Measurements from ENCODE around the gene TFR2. TPM values are rescaled to one million over a fixed set of nuclear protein-coding genes. Genes with fewer than 3 reads are reported as not detected.

TFR2 gene
- total and polyA plus RNA-seq, 2 experiments from 2014 or later, result 3.7 to 4.2 TPM

GRCh38 chr7:100595188-100595587 is 46.2 kb downstream of the TFR2 start:
- ATAC-seq, result no peak
- DNase-seq (ENCODE audit: low spot score), result no peak
- H3K27me3 ChIP-seq (ENCODE audit: insufficient read depth), result peaks cover 20% of the 10 kb centered on the region
- Mint-ChIP-seq H3K9me3 (no peaks in the 10 kb centered on the region; the same call in 2 of the 3 replicates), H3K27ac (no peak overlapping the region), H3K27me3 (ENCODE audit: insufficient read depth, low read depth, poor library complexity) (peaks cover 27% of the 10 kb centered on the region), H3K4me1 (peaks cover 7% of the 10 kb centered on the region), H3K4me3 (no peak overlapping the region), H3K36me3 (ENCODE audit: low read depth) (peaks cover 18% of the 10 kb centered on the region)
- no peak overlapping the region for H3K27ac ChIP-seq (ENCODE audit: low read depth)
- no peak overlapping the region for H3K4me3 ChIP-seq
- TF ChIP-seq NANOG (IDR thresholded peaks at IDR 0.05; ENCODE audit: borderline replicate concordance) (no peak), JUNB (IDR thresholded peaks at IDR 0.05; ENCODE audit: unreplicated experiment) (no peak), EZH2 (IDR thresholded peaks at IDR 0.05; ENCODE audit: low read depth, unreplicated experiment) (no peak), CREB1 (CRISPR knock-in tag; IDR thresholded peaks at IDR 0.05; ENCODE audit: low read depth) (no peak)
- TF ChIP-seq, protein P1, sequence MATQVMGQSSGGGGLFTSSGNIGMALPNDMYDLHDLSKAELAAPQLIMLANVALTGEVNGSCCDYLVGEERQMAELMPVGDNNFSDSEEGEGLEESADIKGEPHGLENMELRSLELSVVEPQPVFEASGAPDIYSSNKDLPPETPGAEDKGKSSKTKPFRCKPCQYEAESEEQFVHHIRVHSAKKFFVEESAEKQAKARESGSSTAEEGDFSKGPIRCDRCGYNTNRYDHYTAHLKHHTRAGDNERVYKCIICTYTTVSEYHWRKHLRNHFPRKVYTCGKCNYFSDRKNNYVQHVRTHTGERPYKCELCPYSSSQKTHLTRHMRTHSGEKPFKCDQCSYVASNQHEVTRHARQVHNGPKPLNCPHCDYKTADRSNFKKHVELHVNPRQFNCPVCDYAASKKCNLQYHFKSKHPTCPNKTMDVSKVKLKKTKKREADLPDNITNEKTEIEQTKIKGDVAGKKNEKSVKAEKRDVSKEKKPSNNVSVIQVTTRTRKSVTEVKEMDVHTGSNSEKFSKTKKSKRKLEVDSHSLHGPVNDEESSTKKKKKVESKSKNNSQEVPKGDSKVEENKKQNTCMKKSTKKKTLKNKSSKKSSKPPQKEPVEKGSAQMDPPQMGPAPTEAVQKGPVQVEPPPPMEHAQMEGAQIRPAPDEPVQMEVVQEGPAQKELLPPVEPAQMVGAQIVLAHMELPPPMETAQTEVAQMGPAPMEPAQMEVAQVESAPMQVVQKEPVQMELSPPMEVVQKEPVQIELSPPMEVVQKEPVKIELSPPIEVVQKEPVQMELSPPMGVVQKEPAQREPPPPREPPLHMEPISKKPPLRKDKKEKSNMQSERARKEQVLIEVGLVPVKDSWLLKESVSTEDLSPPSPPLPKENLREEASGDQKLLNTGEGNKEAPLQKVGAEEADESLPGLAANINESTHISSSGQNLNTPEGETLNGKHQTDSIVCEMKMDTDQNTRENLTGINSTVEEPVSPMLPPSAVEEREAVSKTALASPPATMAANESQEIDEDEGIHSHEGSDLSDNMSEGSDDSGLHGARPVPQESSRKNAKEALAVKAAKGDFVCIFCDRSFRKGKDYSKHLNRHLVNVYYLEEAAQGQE (IDR thresholded peaks at IDR 0.05; ENCODE audit: unreplicated experiment), result no peak
- H3K79me2 ChIP-seq (replicated peaks; ENCODE audit: insufficient read depth), result no peaks in the 10 kb centered on the region
- H3K9me2 ChIP-seq (ENCODE audit: insufficient read depth), result no peaks in the 10 kb centered on the region
- no peaks in the 10 kb centered on the region; the same call in 1 of the 2 replicates for H4K20me1 ChIP-seq (replicated peaks; ENCODE audit: insufficient read depth)
- H3K4me1 ChIP-seq (ENCODE audit: insufficient read depth), result peaks cover 8% of the 10 kb centered on the region; the same call in 1 of the 2 replicates
- H2AFZ ChIP-seq, result no peak overlapping the region
- H3F3A ChIP-seq (replicated peaks; ENCODE audit: low read depth), result no peaks in the 10 kb centered on the region
- H3K4me2 ChIP-seq, result no peak overlapping the region
- H3K36me3 ChIP-seq (ENCODE audit: insufficient read depth), result no peaks in the 10 kb centered on the region; the same call in none of the 2 replicates

GRCh38 chr7:100591596-100591995 is 49.8 kb downstream of the TFR2 start:
- peaks cover 23% of the 10 kb centered on the region for H3K4me1 Mint-ChIP-seq
- TF ChIP-seq ZNF331 (CRISPR knock-in tag; IDR thresholded peaks at IDR 0.05; ENCODE audit: low read depth), result no peak
- no peak for TF ChIP-seq ZNF114 (CRISPR knock-in tag; IDR thresholded peaks at IDR 0.05)
- no peak for TF ChIP-seq EZH2phosphoT487 (IDR thresholded peaks at IDR 0.05; ENCODE audit: unreplicated experiment)
- TF ChIP-seq STAT1 (IDR thresholded peaks at IDR 0.05; ENCODE audit: unreplicated experiment), result no peak
- TF ChIP-seq, protein P2, sequence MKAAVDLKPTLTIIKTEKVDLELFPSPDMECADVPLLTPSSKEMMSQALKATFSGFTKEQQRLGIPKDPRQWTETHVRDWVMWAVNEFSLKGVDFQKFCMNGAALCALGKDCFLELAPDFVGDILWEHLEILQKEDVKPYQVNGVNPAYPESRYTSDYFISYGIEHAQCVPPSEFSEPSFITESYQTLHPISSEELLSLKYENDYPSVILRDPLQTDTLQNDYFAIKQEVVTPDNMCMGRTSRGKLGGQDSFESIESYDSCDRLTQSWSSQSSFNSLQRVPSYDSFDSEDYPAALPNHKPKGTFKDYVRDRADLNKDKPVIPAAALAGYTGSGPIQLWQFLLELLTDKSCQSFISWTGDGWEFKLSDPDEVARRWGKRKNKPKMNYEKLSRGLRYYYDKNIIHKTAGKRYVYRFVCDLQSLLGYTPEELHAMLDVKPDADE (IDR thresholded peaks at IDR 0.05), result no peak
- no peak for TF ChIP-seq JUNB (IDR thresholded peaks at IDR 0.05; ENCODE audit: unreplicated experiment)
- TF ChIP-seq, protein P3, sequence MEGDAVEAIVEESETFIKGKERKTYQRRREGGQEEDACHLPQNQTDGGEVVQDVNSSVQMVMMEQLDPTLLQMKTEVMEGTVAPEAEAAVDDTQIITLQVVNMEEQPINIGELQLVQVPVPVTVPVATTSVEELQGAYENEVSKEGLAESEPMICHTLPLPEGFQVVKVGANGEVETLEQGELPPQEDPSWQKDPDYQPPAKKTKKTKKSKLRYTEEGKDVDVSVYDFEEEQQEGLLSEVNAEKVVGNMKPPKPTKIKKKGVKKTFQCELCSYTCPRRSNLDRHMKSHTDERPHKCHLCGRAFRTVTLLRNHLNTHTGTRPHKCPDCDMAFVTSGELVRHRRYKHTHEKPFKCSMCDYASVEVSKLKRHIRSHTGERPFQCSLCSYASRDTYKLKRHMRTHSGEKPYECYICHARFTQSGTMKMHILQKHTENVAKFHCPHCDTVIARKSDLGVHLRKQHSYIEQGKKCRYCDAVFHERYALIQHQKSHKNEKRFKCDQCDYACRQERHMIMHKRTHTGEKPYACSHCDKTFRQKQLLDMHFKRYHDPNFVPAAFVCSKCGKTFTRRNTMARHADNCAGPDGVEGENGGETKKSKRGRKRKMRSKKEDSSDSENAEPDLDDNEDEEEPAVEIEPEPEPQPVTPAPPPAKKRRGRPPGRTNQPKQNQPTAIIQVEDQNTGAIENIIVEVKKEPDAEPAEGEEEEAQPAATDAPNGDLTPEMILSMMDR (conservative IDR thresholded peaks at IDR 0.05; ENCODE audit: low read depth in 2 of 2), result no peak

More at GRCh38 chr7:100591596-100591995, 49.8 kb downstream of the TFR2 start:
- H3K4me1 ChIP-seq (ENCODE audit: insufficient read depth), result peaks cover 22% of the 10 kb centered on the region
- Mint-ChIP-seq H3K27ac (no peak overlapping the region), H3K4me3 (no peak overlapping the region), H3K9me3 (no peaks in the 10 kb centered on the region; the same call in 2 of the 3 replicates), H3K36me3 (ENCODE audit: low read depth) (peaks cover 10% of the 10 kb centered on the region; the same call in 2 of the 3 replicates), H3K27me3 (ENCODE audit: insufficient read depth, low read depth, poor library complexity) (peaks cover 32% of the 10 kb centered on the region)
- no peaks in the 10 kb centered on the region for H3K79me2 ChIP-seq (replicated peaks; ENCODE audit: insufficient read depth)
- no peak for DNase-seq (ENCODE audit: low spot score)
- no peaks in the 10 kb centered on the region for H3K9me2 ChIP-seq (ENCODE audit: insufficient read depth)
- no peak for ATAC-seq
- H4K20me1 ChIP-seq (replicated peaks; ENCODE audit: insufficient read depth), result no peaks in the 10 kb centered on the region; the same call in 1 of the 2 replicates
- peaks cover 35% of the 10 kb centered on the region for H3K27me3 ChIP-seq (ENCODE audit: insufficient read depth)
- H3K4me2 ChIP-seq, result no peak overlapping the region
- no peaks in the 10 kb centered on the region; the same call in 1 of the 2 replicates for H3F3A ChIP-seq (replicated peaks; ENCODE audit: low read depth)
- no peak overlapping the region for H3K4me3 ChIP-seq
- no peak overlapping the region for H2AFZ ChIP-seq
- no peak overlapping the region for H3K27ac ChIP-seq (ENCODE audit: low read depth)
- no peaks in the 10 kb centered on the region; the same call in 1 of the 2 replicates for H3K36me3 ChIP-seq (ENCODE audit: insufficient read depth)

Measured in GM23338 (cell line).